ENCODE data around the gene ANKS1B. TPM values are rescaled to one million over a fixed set of nuclear protein-coding genes. Genes with fewer than 3 reads are reported as not detected.

The ANKS1B gene
- total RNA-seq, 4 donors from 2014 or later: 1.5 to 5.5 (median 4.4) TPM

GRCh38 chr12:99068993-99069747, 915.6 kb downstream of the ANKS1B start:
- no peak overlapping the region for H3K4me3 ChIP-seq (ENCODE audit: low read depth, poor library complexity, severe bottlenecking)
- DNase-seq (ENCODE audit: low spot score in 2 of 2): no peak
- WGBS, 2 donors: 50 to 59% methylated on average over 5 of the region's 5 CpGs
- intact Hi-C loops (cut with DNase I; ENCODE audit: low total_unique reads): no loop called here
- TF ChIP-seq CTCF (IDR thresholded peaks at IDR 0.05) (no peak), POLR2A (IDR thresholded peaks at IDR 0.05) (no peak)

- intact Hi-C loops (cut with DNase I; ENCODE audit: low total_unique reads): no loop called here
- no peak overlapping the region for H3K4me3 ChIP-seq (ENCODE audit: low read depth, poor library complexity, severe bottlenecking)
- 100% methylated on average over 1 of the region's 1 CpG for WGBS, 2 donors
- no peak for TF ChIP-seq POLR2A (IDR thresholded peaks at IDR 0.05)
- no peak for TF ChIP-seq CTCF (IDR thresholded peaks at IDR 0.05)
- DNase-seq (ENCODE audit: low spot score in 2 of 2): no peak
Observed at GRCh38 chr12:99067171-99067785, 917.5 kb downstream of the ANKS1B start.

- no peak for TF ChIP-seq CTCF (IDR thresholded peaks at IDR 0.05)
- no peak for TF ChIP-seq POLR2A (IDR thresholded peaks at IDR 0.05)
- WGBS, 2 donors: 42 to 60% methylated on average over 3 of the region's 3 CpGs
Observed at GRCh38 chr12:99066726-99067125, 918.0 kb downstream of the ANKS1B start.

GRCh38 chr12:99063182-99063581, 921.6 kb downstream of the ANKS1B start:
- intact Hi-C loops (cut with DNase I; ENCODE audit: low total_unique reads): no loop called here
- TF ChIP-seq CTCF (IDR thresholded peaks at IDR 0.05): no peak
- TF ChIP-seq POLR2A (IDR thresholded peaks at IDR 0.05): no peak
- WGBS, 2 donors: 74 to 76% methylated on average over 4 of the region's 4 CpGs
- no peak overlapping the region for H3K4me3 ChIP-seq (ENCODE audit: low read depth, poor library complexity, severe bottlenecking)
- DNase-seq (ENCODE audit: low spot score in 2 of 2): no peak

More at GRCh38 chr12:99066726-99067125, 918.0 kb downstream of the ANKS1B start:
- H3K4me3 ChIP-seq (ENCODE audit: low read depth, poor library complexity, severe bottlenecking): no peak overlapping the region
- DNase-seq (ENCODE audit: low spot score in 2 of 2): no peak
- intact Hi-C loops (cut with DNase I; ENCODE audit: low total_unique reads): no loop called here

- H3K4me3 ChIP-seq (ENCODE audit: low read depth, poor library complexity, severe bottlenecking): no peak overlapping the region
- peak in 1 of 2 donors; percentile 23 for DNase-seq (ENCODE audit: low spot score in 2 of 2)
- TF ChIP-seq CTCF (IDR thresholded peaks at IDR 0.05): no peak
- no peak for TF ChIP-seq POLR2A (IDR thresholded peaks at IDR 0.05)
- WGBS, 2 donors: 39 to 40% methylated on average over 9 of the region's 9 CpGs
- intact Hi-C loops (cut with DNase I; ENCODE audit: low total_unique reads): no loop called here
Observed at GRCh38 chr12:99059824-99060511, 924.8 kb downstream of the ANKS1B start.
